Measurements from ENCODE around the gene MBD4. TPM values are rescaled to one million over a fixed set of nuclear protein-coding genes. Genes with fewer than 3 reads are reported as not detected.

MBD4 gene
- polyA plus RNA-seq, 3 donors = 25.6 to 31.5 (median 30.1) TPM

- Histone ChIP-seq H3K27me3 (ENCODE audit: control insufficient read depth in 2 of 2, insufficient read depth in 2 of 2, low read length in 2 of 2) (no peaks in the 10 kb centered on the region), H3K9ac (ENCODE audit: insufficient read depth, low read length, poor library complexity, severe bottlenecking) (no peak overlapping the region), H2AFZ (ENCODE audit: insufficient read depth, low read depth, low read length, poor library complexity, severe bottlenecking) (no peak overlapping the region), H3K79me2 (ENCODE audit: insufficient read depth, low read length) (peaks cover 13% of the 10 kb centered on the region), H3K4me2 (replicated peaks; ENCODE audit: extremely low read depth, low read length, poor library complexity, severe bottlenecking) (peak overlapping the region; percentile 97), H3K9me3 (replicated peaks in 1 of 2; ENCODE audit: control insufficient read depth in 1 of 2, insufficient read depth in 1 of 2, low read length in 2 of 2) (peaks cover 7 to 16% of the 10 kb centered on the region in 2 donors), H3K4me3 (replicated peaks in 1 of 3; ENCODE audit: low read depth in 2 of 3, low read length in 3 of 3) (peak overlapping the region in 1 of 3 experiments; percentile 77), H3K27ac (ENCODE audit: low read depth in 1 of 2, low read length in 2 of 2) (no peak overlapping the region), H4K20me1 (ENCODE audit: insufficient read depth, low read length) (peaks cover 18% of the 10 kb centered on the region), H3K4me1 (ENCODE audit: control insufficient read depth in 1 of 2, insufficient read depth in 2 of 2, low read length in 2 of 2) (peaks cover 22% of the 10 kb centered on the region in 2 donors), H3K36me3 (replicated peaks in 1 of 2; ENCODE audit: control insufficient read depth in 1 of 2, insufficient read depth in 2 of 2, low read length in 2 of 2) (peaks cover 40 to 48% of the 10 kb centered on the region in 2 donors)
- no peak overlapping the region for H3K4me3 Mint-ChIP-seq
- TF ChIP-seq CTCF (IDR thresholded peaks at IDR 0.05) = no peak
- H3K9me3 Mint-ChIP-seq = peaks cover 10 to 18% (median 15%) of the 10 kb centered on the region in 7 donors
- H3K4me1 Mint-ChIP-seq = peaks cover 25% of the 10 kb centered on the region
- H3K27ac Mint-ChIP-seq = peak overlapping the region in 6 of 7 donors; percentile 37 to 78 (median 64)
- peaks cover 0 to 7% (median 4%) of the 10 kb centered on the region in 3 donors for H3K27me3 Mint-ChIP-seq (ENCODE audit: low read depth in 3 of 3)
- intact Hi-C loops (cut with micrococcal nuclease) = no loop called here
- H3K36me3 Mint-ChIP-seq = peaks cover 41 to 61% of the 10 kb centered on the region in 2 donors
- no peak for DNase-seq
- WGBS (ENCODE audit: insufficient coverage) = 90% methylated on average over 3 of the region's 3 CpGs
Observed at GRCh38 chr3:129429080-129429451, 10.7 kb downstream of the MBD4 start.

DNA sequence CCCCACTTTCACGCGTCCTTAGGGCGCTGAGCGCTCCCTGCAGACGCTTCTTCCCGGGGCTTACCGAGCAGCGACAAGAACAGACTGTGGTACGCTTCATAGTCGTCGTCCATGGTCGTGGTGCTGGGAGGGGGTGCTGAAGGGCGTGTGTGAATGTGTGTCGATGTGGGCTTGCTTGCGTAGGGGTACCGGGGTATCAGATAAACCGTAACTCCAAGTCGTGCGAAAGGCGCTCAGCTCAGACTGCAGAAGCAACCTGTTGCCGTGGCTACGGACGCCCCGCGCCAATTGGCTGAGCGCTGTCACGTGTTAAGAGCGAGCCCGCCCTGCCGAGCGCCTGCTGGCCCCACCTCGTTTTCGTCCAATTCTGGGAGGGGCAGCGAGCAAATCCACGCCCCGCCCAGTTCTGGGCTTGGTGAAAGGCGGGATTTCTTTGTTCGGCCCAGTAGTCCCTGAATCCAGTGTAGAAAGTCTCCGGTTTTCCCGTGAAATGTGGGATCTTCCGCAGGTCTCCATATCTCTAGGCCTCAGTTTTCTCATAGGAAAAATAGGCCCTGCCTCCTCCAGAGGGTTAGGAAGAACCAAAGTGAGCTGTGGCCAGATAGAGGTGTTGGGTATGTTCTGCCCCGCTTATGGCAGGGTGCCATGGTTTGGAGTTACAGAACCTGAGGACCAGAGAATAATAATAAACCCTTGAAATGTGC, 11.2 kb downstream of the MBD4 start, which contains the start of gene EFCAB12:
TSS of gene EFCAB12 (minus strand) at position 261 of the 704 bp plus-strand sequence. CDS start at position 113, 148 bp downstream.
- Histone ChIP-seq H3K27ac (ENCODE audit: low read depth in 1 of 2, low read length in 2 of 2) (no peak within 1 kb of the TSS), H4K20me1 (ENCODE audit: insufficient read depth, low read length) (peaks cover 12% of the 10 kb centered on the region), H3K79me2 (ENCODE audit: insufficient read depth, low read length) (peaks cover 8% of the 10 kb centered on the region), H3K27me3 (ENCODE audit: control insufficient read depth in 2 of 2, insufficient read depth in 2 of 2, low read length in 2 of 2) (no peaks in the 10 kb centered on the region), H3K9ac (ENCODE audit: insufficient read depth, low read length, poor library complexity, severe bottlenecking) (no peak within 1 kb of the TSS), H2AFZ (ENCODE audit: insufficient read depth, low read depth, low read length, poor library complexity, severe bottlenecking) (peak within 1 kb of the TSS; percentile 72), H3K4me2 (replicated peaks; ENCODE audit: extremely low read depth, low read length, poor library complexity, severe bottlenecking) (peak within 1 kb of the TSS; percentile 97), H3K4me3 (replicated peaks in 1 of 3; ENCODE audit: low read depth in 2 of 3, low read length in 3 of 3) (peak within 1 kb of the TSS; percentile 37 to 77 (median 37)), H3K9me3 (replicated peaks in 1 of 2; ENCODE audit: control insufficient read depth in 1 of 2, insufficient read depth in 1 of 2, low read length in 2 of 2) (peaks cover 7 to 18% of the 10 kb centered on the region in 2 donors), H3K36me3 (replicated peaks in 1 of 2; ENCODE audit: control insufficient read depth in 1 of 2, insufficient read depth in 2 of 2, low read length in 2 of 2) (peaks cover 35 to 43% of the 10 kb centered on the region in 2 donors), H3K4me1 (ENCODE audit: control insufficient read depth in 1 of 2, insufficient read depth in 2 of 2, low read length in 2 of 2) (peaks cover 27% of the 10 kb centered on the region in 2 donors)
- DNase-seq = peak; percentile 84 to 90 (median 85)
- Mint-ChIP-seq H3K4me3 (peak within 1 kb of the TSS; percentile 85 to 96), H3K9me3 (peaks cover 10 to 18% (median 16%) of the 10 kb centered on the region in 7 donors), H3K36me3 (peaks cover 36 to 55% of the 10 kb centered on the region in 2 donors), H3K27me3 (ENCODE audit: low read depth in 3 of 3) (peaks cover 0 to 7% (median 4%) of the 10 kb centered on the region in 3 donors), H3K4me1 (peaks cover 31% of the 10 kb centered on the region), H3K27ac (peak within 1 kb of the TSS; percentile 37 to 82 (median 73))
- no peak for TF ChIP-seq CTCF (IDR thresholded peaks at IDR 0.05)
- intact Hi-C loops (cut with micrococcal nuclease) = no loop called here
- 4% methylated on average over 34 of the region's 42 CpGs for WGBS (ENCODE audit: insufficient coverage)

All from CD14-positive monocyte (primary cell).